Bronchial epithelial cell (primary cell): ENCODE measurements around the gene INSL6. TPM values are rescaled to one million over a fixed set of nuclear protein-coding genes. Genes with fewer than 3 reads are reported as not detected.
A peak's percentile ranks its signal among the peaks of the same experiment; 100 is the strongest.

ENCODE experiments used
- DNase-seq: peaks from one replicate; pipeline ENCODE4 v3.0.0-alpha.2; 2010; ENCODE audit warnings: low read depth
- FAIRE-seq: peaks from 2 replicates; lab custom pipeline; 2011; peaks lifted over from hg19 to GRCh38; lab: Jason Lieb, UNC
- H3K27me3 ChIP-seq: 2 replicates; pipeline ENCODE4 v1.5.1; 2011; ENCODE audit warnings: low read length; ENCODE audit not compliant: control insufficient read depth, insufficient read depth
- H3K36me3 ChIP-seq: 2 replicates; pipeline ENCODE4 v1.5.1; 2011; ENCODE audit warnings: low read length; ENCODE audit not compliant: control insufficient read depth, insufficient read depth
- H3K4me3 ChIP-seq: 2 replicates; pipeline ENCODE4 v1.5.1; 2011; ENCODE audit warnings: mild to moderate bottlenecking, low read depth, low read length, control low read depth
- CTCF ChIP-seq: IDR thresholded peaks from 2 replicates; pipeline ENCODE4 v1.5.1; 2011; ENCODE audit warnings: mild to moderate bottlenecking, moderate library complexity, low read length, control low read depth, inconsistent platforms; ENCODE audit not compliant: insufficient read depth, severe bottlenecking
- total RNA-seq: library from RNA; depleted of rRNA; stranded (reverse); fragments of >200 nt; gene quantifications from 2 replicates; pipeline ENCODE4 v1.2.1, GENCODE V29; 2014

INSL6 gene
- total RNA-seq, 1 donor from 2014 or later = not detected

GRCh38 chr9:5178126-5178805 is 7.2 kb downstream of the INSL6 start:
- peak; percentile 60 for FAIRE-seq
- TF ChIP-seq CTCF = no peak
- Histone ChIP-seq H3K36me3 (no peaks in the 10 kb centered on the region), H3K27me3 (no peaks in the 10 kb centered on the region), H3K4me3 (no peak overlapping the region)
- DNase-seq = no peak

GRCh38 chr9:5146241-5146640 is 39.2 kb downstream of the INSL6 start:
- no peak for DNase-seq
- peaks cover 3% of the 10 kb centered on the region for H3K36me3 ChIP-seq
- no peak for TF ChIP-seq CTCF
- H3K27me3 ChIP-seq = no peaks in the 10 kb centered on the region
- FAIRE-seq = no peak
- H3K4me3 ChIP-seq = no peak overlapping the region

- no peak for TF ChIP-seq CTCF
- Histone ChIP-seq H3K36me3 (peaks cover 3% of the 10 kb centered on the region), H3K27me3 (no peaks in the 10 kb centered on the region), H3K4me3 (no peak overlapping the region)
- FAIRE-seq (no peak), DNase-seq (no peak)
These were observed 41.2 kb downstream of the INSL6 start for GRCh38 chr9:5144217-5144616.

- no peak for FAIRE-seq
- Histone ChIP-seq H3K27me3 (no peaks in the 10 kb centered on the region), H3K36me3 (no peaks in the 10 kb centered on the region), H3K4me3 (no peak overlapping the region)
- no peak for TF ChIP-seq CTCF
- peak; percentile 26 for DNase-seq
These were observed 45.3 kb downstream of the INSL6 start for GRCh38 chr9:5140151-5140550.

GRCh38 chr9:5122516-5122915 is 62.9 kb downstream of the INSL6 start:
- H3K27me3 ChIP-seq = no peaks in the 10 kb centered on the region
- H3K36me3 ChIP-seq = no peaks in the 10 kb centered on the region
- no peak overlapping the region for H3K4me3 ChIP-seq
- no peak for TF ChIP-seq CTCF
- FAIRE-seq = no peak
- peak; percentile 23 for DNase-seq

- no peak for DNase-seq
- no peak for FAIRE-seq
- H3K36me3 ChIP-seq = no peaks in the 10 kb centered on the region
- TF ChIP-seq CTCF = no peak
- H3K4me3 ChIP-seq = no peak overlapping the region
- H3K27me3 ChIP-seq = no peaks in the 10 kb centered on the region
These were observed 63.3 kb downstream of the INSL6 start for GRCh38 chr9:5122116-5122515.
